Embryonic facial prominence (tissue), 1 donor: ENCODE data around the gene LIAS.

Source experiments
- DNase-seq: peaks from one replicate; pipeline ENCODE4 v3.0.0-alpha.2; 2016; ENCODE audit errors: extremely low spot score

Gene LIAS

DNA sequence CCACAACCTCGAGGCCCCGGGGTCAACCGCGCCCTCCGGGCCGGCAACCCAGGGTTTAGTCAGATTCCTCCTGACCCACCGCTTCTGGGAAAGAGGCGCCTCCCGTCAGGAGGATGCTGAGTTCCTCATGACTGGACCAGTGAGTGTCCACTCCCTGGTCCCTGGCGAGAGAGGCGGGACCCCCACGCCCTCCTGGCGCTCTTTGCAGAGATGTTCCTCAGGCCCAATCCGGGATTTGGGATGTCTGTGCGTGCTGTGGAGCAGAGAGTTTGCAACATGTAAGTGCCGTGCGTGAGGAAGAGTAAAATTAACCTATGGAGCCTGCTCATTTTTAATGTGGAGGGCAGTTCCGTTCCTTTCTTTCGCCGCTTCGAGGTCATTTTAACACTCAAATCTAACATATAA lies 69.2 kb downstream of the LIAS start:
- no peak for DNase-seq
